Sigmoid colon (tissue), 7 donors: Measurements from ENCODE around the gene DIO3. TPM values are rescaled to one million over a fixed set of nuclear protein-coding genes. Genes with fewer than 3 reads are reported as not detected.

Source experiments
- DNase-seq: peaks from one replicate; pipeline ENCODE4 v3.0.0-alpha.2; 2019
- H3K27ac ChIP-seq, 4 donors: fragments of 200-600 bp; sonication (generic); one replicate each; pipeline ENCODE4 v1.5.1; 2016 to 2019; ENCODE audit warnings: mild to moderate bottlenecking in 1 of 4
- H3K27me3 ChIP-seq, 3 donors: fragments of 200-600 bp; sonication (generic); one replicate each; pipeline ENCODE4 v1.5.1; 2019; ENCODE audit warnings: mild to moderate bottlenecking in 1 of 3
- H3K36me3 ChIP-seq, 4 donors: fragments of 200-600 bp; sonication (generic); one replicate each; pipeline ENCODE4 v1.5.1; 2016 to 2019
- H3K4me1 ChIP-seq, 4 donors: fragments of 200-600 bp; sonication (generic); one replicate each; pipeline ENCODE4 v1.5.1; 2017 to 2019
- H3K4me3 ChIP-seq, 4 donors: fragments of 200-600 bp; sonication (generic); one replicate each; pipeline ENCODE4 v1.5.1; 2017 to 2019; ENCODE audit warnings: mild to moderate bottlenecking in 2 of 4, moderate library complexity in 1 of 4
- H3K9me3 ChIP-seq, 4 donors: fragments of 200-600 bp in 3 of 4; sonication (generic) in 3 of 4; one replicate each; pipeline versions ENCODE4 v1.5.1 to v1.6.1; 2013 to 2019
- EP300 ChIP-seq, 4 donors: sonication (generic); formaldehyde crosslinking; IDR thresholded peaks; one replicate each; pipeline ENCODE4 v1.6.1; 2017; ENCODE audit warnings: antibody characterized with exemption in 4 of 4
- POLR2A ChIP-seq, 2 donors: fragments of 450-650 bp; IDR thresholded peaks; one replicate each; pipeline ENCODE4 v1.6.1; 2016; ENCODE audit warnings: antibody characterized with exemption in 2 of 2, mild to moderate bottlenecking in 2 of 2, moderate library complexity in 2 of 2
- POLR2AphosphoS5 ChIP-seq, 4 donors: sonication (generic); formaldehyde crosslinking; IDR thresholded peaks; one replicate each; pipeline ENCODE4 v1.6.1; 2017; ENCODE audit warnings: antibody characterized with exemption in 4 of 4
- WGBS, 2 donors: extraction: QIAGEN DNeasy Blood & Tissue Kit; methylation state at CpG; one replicate each; pipeline ENCODE4 v1.1.7; 2013; 5-methylcytosine and 5-hydroxymethylcytosine counted together
- intact Hi-C: fragments of 100-400 bp; cut with DNase I; formaldehyde crosslinking; loops from one replicate; pipeline ENCODE4 v1.15.1; 2023
- polyA plus RNA-seq, 3 donors: library from polyadenylated mRNA; stranded (reverse); fragments of 200-250 nt; gene quantifications; one replicate each; pipeline ENCODE4 v1.2.3, GENCODE V29; 2013
- total RNA-seq, 4 donors: library from RNA; depleted of rRNA; stranded (reverse); fragments of >200 nt; gene quantifications; one replicate each; pipeline ENCODE4 v1.1.0, GENCODE V29; 2016
- TF ChIP-seq, protein P1 (sequence below), 4 experiments: fragments of 450-650 bp in 3 of 4; fragments of 200-600 bp in 1 of 4; IDR thresholded peaks; one replicate each; pipeline ENCODE4 v1.5.1; 2016 to 2019; ENCODE audit warnings: antibody characterized with exemption in 4 of 4, mild to moderate bottlenecking in 3 of 4, moderate library complexity in 2 of 4
- donor health status: healthy with polysubstance abuse.
- donor health status: Bipolar disorder and iron deficiency.
- donor health status: healthy.

DIO3 gene
- total and polyA plus RNA-seq, 7 donors, result 0.23 to 6.0 (median 2.4) TPM

DNA sequence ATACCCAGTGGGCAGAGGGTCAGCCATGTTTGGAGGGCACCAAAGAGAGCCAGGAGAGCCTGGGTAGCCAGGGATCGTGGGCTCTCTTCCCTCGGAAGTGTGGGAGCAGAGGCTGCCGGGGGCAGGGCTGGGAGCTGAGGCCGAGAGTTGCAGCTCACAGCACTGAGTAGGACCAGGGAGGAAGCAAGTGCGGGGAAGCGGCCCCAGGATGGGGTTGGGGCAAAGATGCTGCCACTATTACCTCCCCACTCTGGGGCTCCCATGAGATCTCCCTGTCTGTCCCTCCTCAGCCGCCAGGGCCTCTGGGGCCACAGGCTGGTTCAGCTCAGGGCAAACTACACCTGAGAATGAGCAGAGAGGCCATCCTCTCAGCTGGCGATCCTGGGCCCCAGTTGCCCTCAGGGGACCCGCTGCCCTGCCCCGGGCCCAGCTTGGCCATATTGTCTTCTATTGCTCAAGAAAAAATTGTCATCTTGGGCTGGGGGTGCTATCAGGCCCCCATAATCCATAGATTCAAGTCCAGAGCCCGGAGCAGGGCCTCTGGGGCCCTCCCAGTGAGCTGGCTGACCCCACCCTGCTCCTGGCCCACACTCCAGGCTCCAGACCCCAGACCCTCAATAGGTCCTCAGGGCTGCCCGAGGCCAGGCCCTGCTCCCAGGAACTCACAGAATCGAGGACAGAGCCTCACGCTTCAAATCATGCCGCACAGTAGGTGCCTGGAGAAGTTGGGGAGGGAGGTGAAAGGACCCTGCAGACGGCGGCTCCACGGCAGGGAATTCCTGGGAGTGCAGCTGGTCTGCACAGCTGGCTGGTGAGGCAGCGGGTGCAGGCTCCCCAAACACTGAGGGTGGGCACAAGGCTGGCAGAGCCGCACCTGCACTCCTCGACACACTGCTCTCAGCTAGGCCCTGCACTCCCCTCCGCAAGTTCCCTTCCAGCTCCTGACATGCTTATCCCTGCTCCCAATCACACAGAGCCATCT is 20.5 kb upstream of the DIO3 start:
- peaks cover 0 to 4% (median 0%) of the 10 kb centered on the region in 4 donors for H3K9me3 ChIP-seq
- H3K27me3 ChIP-seq, result no peaks in the 10 kb centered on the region
- TF ChIP-seq POLR2AphosphoS5 (IDR thresholded peaks at IDR 0.05) (no peak), EP300 (IDR thresholded peaks at IDR 0.05) (no peak), POLR2A (IDR thresholded peaks at IDR 0.05) (no peak)
- TF ChIP-seq, protein P1, sequence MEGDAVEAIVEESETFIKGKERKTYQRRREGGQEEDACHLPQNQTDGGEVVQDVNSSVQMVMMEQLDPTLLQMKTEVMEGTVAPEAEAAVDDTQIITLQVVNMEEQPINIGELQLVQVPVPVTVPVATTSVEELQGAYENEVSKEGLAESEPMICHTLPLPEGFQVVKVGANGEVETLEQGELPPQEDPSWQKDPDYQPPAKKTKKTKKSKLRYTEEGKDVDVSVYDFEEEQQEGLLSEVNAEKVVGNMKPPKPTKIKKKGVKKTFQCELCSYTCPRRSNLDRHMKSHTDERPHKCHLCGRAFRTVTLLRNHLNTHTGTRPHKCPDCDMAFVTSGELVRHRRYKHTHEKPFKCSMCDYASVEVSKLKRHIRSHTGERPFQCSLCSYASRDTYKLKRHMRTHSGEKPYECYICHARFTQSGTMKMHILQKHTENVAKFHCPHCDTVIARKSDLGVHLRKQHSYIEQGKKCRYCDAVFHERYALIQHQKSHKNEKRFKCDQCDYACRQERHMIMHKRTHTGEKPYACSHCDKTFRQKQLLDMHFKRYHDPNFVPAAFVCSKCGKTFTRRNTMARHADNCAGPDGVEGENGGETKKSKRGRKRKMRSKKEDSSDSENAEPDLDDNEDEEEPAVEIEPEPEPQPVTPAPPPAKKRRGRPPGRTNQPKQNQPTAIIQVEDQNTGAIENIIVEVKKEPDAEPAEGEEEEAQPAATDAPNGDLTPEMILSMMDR (IDR thresholded peaks at IDR 0.05), result no peak
- no peaks in the 10 kb centered on the region for H3K36me3 ChIP-seq
- no peaks in the 10 kb centered on the region for H3K4me1 ChIP-seq
- WGBS, 2 donors, result 94 to 95% methylated on average over 22 of the region's 22 CpGs
- DNase-seq, result no peak
- intact Hi-C loops, result no loop called here
- H3K27ac ChIP-seq, result no peak overlapping the region
- no peak overlapping the region for H3K4me3 ChIP-seq

DNA sequence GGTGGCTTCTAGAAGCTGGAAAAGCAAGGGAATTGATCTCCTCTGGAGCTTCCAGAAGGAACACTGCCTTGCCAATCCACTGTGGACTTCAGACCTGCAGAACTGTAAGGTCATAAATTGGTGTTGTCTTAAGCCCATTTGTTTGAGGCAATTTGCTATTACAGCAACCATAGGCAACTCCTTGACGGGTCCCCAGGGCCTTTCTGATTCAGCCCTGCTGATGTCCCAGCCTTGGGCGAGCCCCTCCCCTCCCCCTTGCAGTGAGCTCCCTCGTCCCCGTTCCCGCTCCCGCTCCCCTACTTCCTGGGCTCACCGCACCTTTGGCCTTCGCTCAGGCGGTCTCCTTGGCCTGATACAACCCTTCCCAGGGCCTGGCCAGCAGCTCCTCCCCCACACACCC is 18.9 kb upstream of the DIO3 start:
- DNase-seq, result no peak
- intact Hi-C loops, result no loop called here

DNA sequence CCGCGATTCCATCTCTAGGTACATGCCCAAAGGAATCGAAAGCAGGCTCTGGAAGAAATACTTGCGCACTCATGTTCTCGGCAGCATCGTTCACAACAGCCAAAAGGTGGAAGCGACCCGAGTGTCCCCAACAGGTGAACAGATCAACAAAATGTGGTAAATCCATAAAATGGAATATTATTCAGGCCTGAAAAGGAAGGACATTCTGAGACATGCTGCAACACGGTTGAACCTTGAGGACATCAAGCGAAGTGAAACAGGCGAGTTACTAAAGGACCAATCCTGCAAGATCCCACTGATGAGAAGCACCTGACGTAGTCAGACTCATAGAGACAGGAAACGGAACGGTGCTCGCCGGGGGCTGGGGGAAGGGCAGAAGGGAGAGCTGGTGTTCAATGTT is 17.5 kb upstream of the DIO3 start:
- Histone ChIP-seq H3K9me3 (peaks cover 0 to 4% (median 0%) of the 10 kb centered on the region in 4 donors), H3K4me3 (no peak overlapping the region)

More for the DNA sequence above, 18.9 kb upstream of the DIO3 start:
- peaks cover 0 to 4% (median 0%) of the 10 kb centered on the region in 4 donors for H3K9me3 ChIP-seq
- no peaks in the 10 kb centered on the region for H3K4me1 ChIP-seq
- TF ChIP-seq POLR2AphosphoS5 (IDR thresholded peaks at IDR 0.05) (no peak), EP300 (IDR thresholded peaks at IDR 0.05) (no peak), POLR2A (IDR thresholded peaks at IDR 0.05) (no peak)
- TF ChIP-seq, protein P1 (IDR thresholded peaks at IDR 0.05), result no peak
- WGBS, 2 donors, result 22 to 67% methylated on average over 9 of the region's 9 CpGs
- H3K4me3 ChIP-seq, result no peak overlapping the region
- no peak overlapping the region for H3K27ac ChIP-seq
- H3K36me3 ChIP-seq, result no peaks in the 10 kb centered on the region
- no peaks in the 10 kb centered on the region for H3K27me3 ChIP-seq

DNA sequence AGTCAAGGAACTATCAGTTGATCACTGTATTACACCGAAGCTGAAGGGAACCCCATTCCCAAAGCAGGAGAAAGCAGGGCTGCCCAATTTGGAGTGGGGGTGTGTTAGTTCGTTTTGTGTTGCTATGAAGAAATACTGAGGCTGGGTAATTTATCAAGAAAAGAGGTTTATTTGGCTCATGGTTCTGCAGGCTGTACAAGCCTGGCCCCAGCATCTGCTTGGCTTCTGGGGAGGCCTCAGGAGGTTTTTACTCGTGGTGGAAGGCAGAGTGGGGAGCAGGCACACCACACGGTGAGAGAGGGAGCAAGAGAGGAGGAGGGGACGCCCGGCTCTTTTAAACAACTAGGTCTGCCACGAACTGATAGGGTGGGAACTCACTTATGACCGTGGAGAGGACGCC is 16.7 kb upstream of the DIO3 start:
- 89 to 90% methylated on average over 9 of the region's 9 CpGs for WGBS, 2 donors
- intact Hi-C loops, result no loop called here

More for the DNA sequence above, 17.5 kb upstream of the DIO3 start:
- DNase-seq, result no peak
- no peak for TF ChIP-seq POLR2A (IDR thresholded peaks at IDR 0.05)
- TF ChIP-seq POLR2AphosphoS5 (IDR thresholded peaks at IDR 0.05), result no peak
- TF ChIP-seq EP300 (IDR thresholded peaks at IDR 0.05), result no peak
- TF ChIP-seq, protein P1 (IDR thresholded peaks at IDR 0.05), result no peak
- H3K4me1 ChIP-seq, result no peaks in the 10 kb centered on the region
- intact Hi-C loops, result no loop called here
- no peak overlapping the region for H3K27ac ChIP-seq
- WGBS, 2 donors, result 95 to 96% methylated on average over 16 of the region's 16 CpGs
- no peaks in the 10 kb centered on the region for H3K27me3 ChIP-seq
- no peaks in the 10 kb centered on the region for H3K36me3 ChIP-seq

More for the DNA sequence above, 16.7 kb upstream of the DIO3 start:
- no peaks in the 10 kb centered on the region for H3K27me3 ChIP-seq
- H3K36me3 ChIP-seq, result no peaks in the 10 kb centered on the region
- H3K9me3 ChIP-seq, result peaks cover 0 to 4% (median 0%) of the 10 kb centered on the region in 4 donors
- no peak overlapping the region for H3K27ac ChIP-seq
- no peak overlapping the region for H3K4me3 ChIP-seq
- TF ChIP-seq POLR2A (IDR thresholded peaks at IDR 0.05) (no peak), POLR2AphosphoS5 (IDR thresholded peaks at IDR 0.05) (no peak), EP300 (IDR thresholded peaks at IDR 0.05) (no peak)
- TF ChIP-seq, protein P1 (IDR thresholded peaks at IDR 0.05), result no peak
- DNase-seq, result no peak
- no peaks in the 10 kb centered on the region for H3K4me1 ChIP-seq
